Adrenal gland (tissue), 12 donors: ENCODE results near the gene PFKFB4. TPM values are rescaled to one million over a fixed set of nuclear protein-coding genes. Genes with fewer than 3 reads are reported as not detected.

ENCODE experiments used
- DNase-seq, 7 donors: peaks; one replicate each; pipeline ENCODE4 v3.0.0-alpha.2; 2019 to 2020
- H3K27ac ChIP-seq, 5 donors: fragments of 200-600 bp; sonication (generic) in 4 of 5; 1 replicate in 3 of 5; 2 replicates in 2 of 5; pipeline versions ENCODE4 v1.5.1 to v1.8.0; 2016 to 2020; ENCODE audit warnings: mild to moderate bottlenecking in 1 of 5
- H3K27me3 ChIP-seq: fragments of 200-600 bp; 2 replicates; pipeline ENCODE4 v1.8.0; 2021
- H3K36me3 ChIP-seq, 2 donors: fragments of 200-600 bp; replicated peaks in 1 of 2; 1 replicate in 1 of 2; 2 replicates in 1 of 2; pipeline versions ENCODE4 v1.5.1 to v1.8.0; 2018 to 2022
- H3K4me1 ChIP-seq, 2 donors: fragments of 200-600 bp; replicated peaks in 1 of 2; 1 replicate in 1 of 2; 2 replicates in 1 of 2; pipeline versions ENCODE4 v1.5.1 to v1.8.0; 2018 to 2021
- H3K4me3 ChIP-seq, 4 donors: fragments of 200-600 bp; sonication (generic) in 3 of 4; one replicate each; pipeline ENCODE4 v1.5.1; 2016 to 2018
- H3K9me3 ChIP-seq, 3 donors: fragments of 200-600 bp; sonication (generic) in 1 of 3; replicated peaks in 1 of 3; 1 replicate in 2 of 3; 2 replicates in 1 of 3; pipeline versions ENCODE4 v1.5.1 to v1.8.0; 2016 to 2021
- POLR2A ChIP-seq, 2 donors: fragments of 450-650 bp; IDR thresholded peaks; one replicate each; pipeline ENCODE4 v1.6.1; 2017; ENCODE audit warnings: antibody characterized with exemption in 2 of 2, mild to moderate bottlenecking in 2 of 2, moderate library complexity in 1 of 2
- WGBS, 4 donors: extraction: QIAGEN DNeasy Blood & Tissue Kit in 2 of 4; methylation state at CpG; one replicate each; pipeline versions ENCODE4 v1.1.5 to v1.1.7; 2013 to 2017; 5-methylcytosine and 5-hydroxymethylcytosine counted together
- intact Hi-C, 2 donors: fragments of 100-400 bp; cut with DNase I; formaldehyde crosslinking; loops; one replicate each; pipeline versions ENCODE4 v1.14.1 to v1.15.0; 2022 to 2023
- polyA plus RNA-seq, 3 donors: library from polyadenylated mRNA; stranded (reverse); fragments of 200-250 nt in 2 of 3; fragments of 350-450 nt in 1 of 3; fragmentation: Illumina TruSeq in 1 of 3; extraction: RNeasy Lipid Tissue Mini Kit (QIAGEN cat#74804) in 1 of 3; gene quantifications; one replicate each; pipeline ENCODE4 v1.2.3, GENCODE V29; 2013 to 2014
- total RNA-seq, 9 donors: library from RNA; depleted of rRNA in 4 of 9; stranded (reverse); fragments of >200 nt in 4 of 9; fragments of 120-200 nt in 1 of 9; fragmentation: NEBNext Ultra II Directional in 1 of 9; extraction: Animal tissue kit (Norgen Biotek cat#: 25700) in 1 of 9; gene quantifications; one replicate each; pipeline versions ENCODE4 v1.1.0 to v1.2.4, GENCODE V29; 2013 to 2023
- TF ChIP-seq, protein P1 (sequence below), 6 experiments: fragments of 450-650 bp in 4 of 6; fragments of 200-600 bp in 2 of 6; sonication (generic) in 1 of 6; IDR thresholded peaks; 1 replicate in 5 of 6; 2 replicates in 1 of 6; pipeline versions ENCODE4 v1.5.1 to v1.8.0; 2016 to 2021; ENCODE audit warnings: antibody characterized with exemption in 6 of 6, mild to moderate bottlenecking in 2 of 6, moderate library complexity in 1 of 6
- donor health status: healthy with polysubstance abuse.
- donor health status: Bipolar disorder and iron deficiency.
- donor health status: DM: yes; HTN: yes; CAD: no.
- donor health status: DM: no; HTN: no; CAD: no.
- donor health status: DM: no; HTN: no; CAD: no.
- donor health status: DM: yes; HTN: yes; CAD: no.

Gene PFKFB4
- total and polyA plus RNA-seq, 12 donors, result 1.8 to 12.9 (median 4.5) TPM

- no peaks in the 10 kb centered on the region for H3K4me1 ChIP-seq
- no peaks in the 10 kb centered on the region for H3K9me3 ChIP-seq
- no peaks in the 10 kb centered on the region for H3K36me3 ChIP-seq
- 72 to 83% (median 78%) methylated on average over 6 to 12 of the region's 12 CpGs for whole genome bisulfite sequencing, 4 donors
- H3K27me3 ChIP-seq, result no peaks in the 10 kb centered on the region
- H3K4me3 ChIP-seq, result no peak overlapping the region
- TF ChIP-seq, protein P1, sequence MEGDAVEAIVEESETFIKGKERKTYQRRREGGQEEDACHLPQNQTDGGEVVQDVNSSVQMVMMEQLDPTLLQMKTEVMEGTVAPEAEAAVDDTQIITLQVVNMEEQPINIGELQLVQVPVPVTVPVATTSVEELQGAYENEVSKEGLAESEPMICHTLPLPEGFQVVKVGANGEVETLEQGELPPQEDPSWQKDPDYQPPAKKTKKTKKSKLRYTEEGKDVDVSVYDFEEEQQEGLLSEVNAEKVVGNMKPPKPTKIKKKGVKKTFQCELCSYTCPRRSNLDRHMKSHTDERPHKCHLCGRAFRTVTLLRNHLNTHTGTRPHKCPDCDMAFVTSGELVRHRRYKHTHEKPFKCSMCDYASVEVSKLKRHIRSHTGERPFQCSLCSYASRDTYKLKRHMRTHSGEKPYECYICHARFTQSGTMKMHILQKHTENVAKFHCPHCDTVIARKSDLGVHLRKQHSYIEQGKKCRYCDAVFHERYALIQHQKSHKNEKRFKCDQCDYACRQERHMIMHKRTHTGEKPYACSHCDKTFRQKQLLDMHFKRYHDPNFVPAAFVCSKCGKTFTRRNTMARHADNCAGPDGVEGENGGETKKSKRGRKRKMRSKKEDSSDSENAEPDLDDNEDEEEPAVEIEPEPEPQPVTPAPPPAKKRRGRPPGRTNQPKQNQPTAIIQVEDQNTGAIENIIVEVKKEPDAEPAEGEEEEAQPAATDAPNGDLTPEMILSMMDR (IDR thresholded peaks at IDR 0.05), result no peak
- TF ChIP-seq POLR2A (IDR thresholded peaks at IDR 0.05), result no peak
- no peak overlapping the region for H3K27ac ChIP-seq
- intact Hi-C loops, result no loop called here
- DNase-seq, result no peak
Observed at GRCh38 chr3:48518638-48519276, 37.8 kb downstream of the PFKFB4 start.

DNA sequence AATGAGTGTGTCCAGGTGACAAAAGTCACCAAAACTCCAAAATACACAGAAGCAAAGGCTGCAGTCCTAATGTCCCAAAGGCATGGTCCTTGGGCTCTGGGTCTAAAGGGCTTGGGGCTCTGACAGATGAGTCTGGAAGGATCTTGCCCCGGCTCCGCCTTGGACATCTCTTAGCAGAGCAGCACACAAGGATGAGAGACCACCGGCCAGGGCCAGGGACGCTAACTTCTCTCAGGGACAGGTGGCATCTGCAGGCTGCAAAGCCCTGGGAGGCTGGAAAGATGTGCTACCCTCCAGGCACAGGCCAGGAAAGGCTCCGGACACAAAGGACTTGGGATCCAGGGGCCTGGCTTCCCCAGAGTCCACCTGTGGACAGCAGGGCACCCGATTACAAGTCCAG is 38.5 kb downstream of the PFKFB4 start:
- Histone ChIP-seq H3K9me3 (no peaks in the 10 kb centered on the region), H3K27me3 (no peaks in the 10 kb centered on the region), H3K27ac (no peak overlapping the region), H3K36me3 (no peaks in the 10 kb centered on the region), H3K4me1 (no peaks in the 10 kb centered on the region), H3K4me3 (no peak overlapping the region)
- intact Hi-C loops, result no loop called here
- TF ChIP-seq POLR2A (IDR thresholded peaks at IDR 0.05), result no peak
- TF ChIP-seq, protein P1 (IDR thresholded peaks at IDR 0.05), result no peak
- 86 to 87% methylated on average over 6 of the region's 6 CpGs; no CpG with 5 or more reads in 2 of the 4 donors for WGBS, 4 donors
- DNase-seq, result no peak

DNA sequence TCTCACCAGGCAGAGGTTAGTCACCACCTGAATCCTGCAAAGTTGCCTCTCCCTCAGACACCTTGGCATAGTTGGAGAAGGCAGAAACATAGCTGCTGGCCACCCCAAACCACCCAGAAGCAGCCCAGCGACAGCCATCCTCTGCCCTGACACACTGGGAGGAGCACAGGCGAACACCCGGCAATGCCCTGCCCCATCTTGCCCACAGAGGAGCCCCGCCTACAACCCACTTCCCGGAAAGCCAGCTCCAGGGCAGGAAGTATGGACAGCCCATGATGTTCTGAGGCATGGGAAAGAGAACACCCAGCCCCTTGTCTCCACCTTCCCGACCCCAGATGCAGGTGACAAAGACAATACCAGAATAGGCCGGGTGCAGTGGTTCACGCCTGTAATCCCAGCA is 40.0 kb downstream of the PFKFB4 start:
- Histone ChIP-seq H3K27me3 (no peaks in the 10 kb centered on the region), H3K9me3 (no peaks in the 10 kb centered on the region), H3K4me1 (no peaks in the 10 kb centered on the region), H3K4me3 (no peak overlapping the region), H3K27ac (no peak overlapping the region), H3K36me3 (no peaks in the 10 kb centered on the region)
- WGBS, 4 donors, result 71 to 80% (median 78%) methylated on average over 8 of the region's 8 CpGs
- no peak for TF ChIP-seq POLR2A (IDR thresholded peaks at IDR 0.05)
- TF ChIP-seq, protein P1 (IDR thresholded peaks at IDR 0.05), result no peak
- no peak for DNase-seq
- intact Hi-C loops, result no loop called here

DNA sequence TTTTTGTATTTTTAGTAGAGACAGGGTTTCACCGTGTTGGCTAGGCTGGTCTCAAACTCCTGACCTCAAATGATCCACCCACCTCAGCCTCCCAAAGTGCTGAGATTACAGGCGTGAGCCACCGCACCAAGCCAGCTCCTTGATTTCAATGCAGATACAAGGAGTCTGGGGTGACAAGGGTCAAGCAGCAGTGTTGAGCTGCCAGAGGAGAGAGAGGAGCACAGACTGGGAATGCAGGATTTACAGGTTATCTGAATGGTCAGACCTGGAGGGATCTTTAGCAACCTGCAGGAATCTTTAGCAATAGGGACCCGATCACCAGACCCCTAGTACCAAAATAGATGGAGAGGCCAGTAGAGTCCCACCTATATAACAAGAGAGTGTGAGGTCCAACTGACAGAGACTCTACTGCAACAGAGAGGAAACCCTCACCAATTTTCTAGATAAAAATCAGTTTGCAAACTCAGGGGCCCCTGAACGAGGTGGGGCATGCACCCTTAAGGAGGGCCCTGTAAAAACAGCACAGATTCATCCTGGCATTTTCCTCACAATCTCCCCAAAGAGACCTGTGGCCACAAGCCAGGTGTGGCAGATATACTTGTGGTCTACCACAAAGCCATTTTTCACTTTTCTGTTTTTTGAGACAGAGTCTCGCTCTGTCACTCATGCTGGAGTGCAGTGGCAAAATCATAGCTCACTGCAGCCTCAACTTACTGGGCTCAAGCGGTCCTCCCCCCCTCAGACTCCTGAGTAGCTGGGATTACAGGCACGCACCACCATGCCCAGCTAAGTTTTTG is 42.0 kb downstream of the PFKFB4 start:
- intact Hi-C loops, result no loop called here

More for the DNA sequence above, 42.0 kb downstream of the PFKFB4 start:
- no peaks in the 10 kb centered on the region for H3K4me1 ChIP-seq
- no peak overlapping the region for H3K4me3 ChIP-seq
- no peak overlapping the region for H3K27ac ChIP-seq
- DNase-seq, result no peak
- TF ChIP-seq, protein P1 (IDR thresholded peaks at IDR 0.05), result no peak
- no peak for TF ChIP-seq POLR2A (IDR thresholded peaks at IDR 0.05)
- H3K27me3 ChIP-seq, result no peaks in the 10 kb centered on the region
- 84 to 89% (median 86%) methylated on average over 6 to 8 of the region's 8 CpGs for WGBS, 4 donors
- H3K36me3 ChIP-seq, result no peaks in the 10 kb centered on the region
- no peaks in the 10 kb centered on the region for H3K9me3 ChIP-seq
